ENCODE measurements around the gene PLD1. TPM values are rescaled to one million over a fixed set of nuclear protein-coding genes. Genes with fewer than 3 reads are reported as not detected.

The PLD1 gene
- total RNA-seq, 1 donor, result 19.4 TPM

DNA sequence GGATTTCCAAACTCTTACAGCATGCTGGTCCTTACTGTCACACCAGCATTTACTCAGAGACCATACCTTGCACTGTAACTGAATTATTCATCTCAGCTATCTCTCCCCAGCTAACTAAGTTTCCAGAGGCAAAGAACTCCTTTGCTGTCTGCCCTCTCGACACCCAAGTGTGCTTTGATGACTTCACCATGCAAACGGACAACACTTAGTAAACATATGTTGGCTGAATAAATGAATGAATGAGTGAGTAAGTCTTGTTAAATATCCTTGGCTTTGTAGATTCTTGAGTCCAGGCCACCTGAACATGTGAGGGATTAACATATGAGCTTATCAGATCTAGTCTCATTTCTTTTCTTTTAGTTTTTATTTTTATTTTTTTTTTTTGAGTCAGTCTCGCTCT, 138.2 kb downstream of the PLD1 start:
- H3K4me3 ChIP-seq (ENCODE audit: low read depth, low read length), result no peak overlapping the region
- no peak for DNase-seq (ENCODE audit: low read depth)
- TF ChIP-seq, protein P1, sequence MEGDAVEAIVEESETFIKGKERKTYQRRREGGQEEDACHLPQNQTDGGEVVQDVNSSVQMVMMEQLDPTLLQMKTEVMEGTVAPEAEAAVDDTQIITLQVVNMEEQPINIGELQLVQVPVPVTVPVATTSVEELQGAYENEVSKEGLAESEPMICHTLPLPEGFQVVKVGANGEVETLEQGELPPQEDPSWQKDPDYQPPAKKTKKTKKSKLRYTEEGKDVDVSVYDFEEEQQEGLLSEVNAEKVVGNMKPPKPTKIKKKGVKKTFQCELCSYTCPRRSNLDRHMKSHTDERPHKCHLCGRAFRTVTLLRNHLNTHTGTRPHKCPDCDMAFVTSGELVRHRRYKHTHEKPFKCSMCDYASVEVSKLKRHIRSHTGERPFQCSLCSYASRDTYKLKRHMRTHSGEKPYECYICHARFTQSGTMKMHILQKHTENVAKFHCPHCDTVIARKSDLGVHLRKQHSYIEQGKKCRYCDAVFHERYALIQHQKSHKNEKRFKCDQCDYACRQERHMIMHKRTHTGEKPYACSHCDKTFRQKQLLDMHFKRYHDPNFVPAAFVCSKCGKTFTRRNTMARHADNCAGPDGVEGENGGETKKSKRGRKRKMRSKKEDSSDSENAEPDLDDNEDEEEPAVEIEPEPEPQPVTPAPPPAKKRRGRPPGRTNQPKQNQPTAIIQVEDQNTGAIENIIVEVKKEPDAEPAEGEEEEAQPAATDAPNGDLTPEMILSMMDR (IDR thresholded peaks at IDR 0.05; ENCODE audit: insufficient read depth, low read depth, low read length), result no peak

DNA sequence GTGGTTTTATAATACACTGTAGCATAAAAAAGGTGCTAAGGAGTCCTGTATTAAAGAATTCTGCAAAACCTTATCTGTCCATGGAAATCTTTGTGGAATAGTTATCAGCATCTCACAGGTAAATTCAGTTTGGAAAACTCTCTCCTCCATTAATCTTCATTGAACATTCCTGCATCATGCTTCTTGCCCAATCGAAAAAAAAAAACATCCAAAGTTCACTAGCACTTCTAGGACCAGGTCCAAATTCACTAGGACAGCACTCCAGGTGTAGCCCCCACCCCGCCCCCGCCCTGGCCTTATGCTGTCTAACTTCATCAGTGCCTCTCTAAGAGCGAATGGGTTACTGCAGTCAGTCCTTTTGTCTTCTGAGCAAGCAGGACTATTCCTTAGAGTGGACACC, 138.6 kb downstream of the PLD1 start:
- no peak overlapping the region for H3K4me3 ChIP-seq (ENCODE audit: low read depth, low read length)
- no peak for DNase-seq (ENCODE audit: low read depth)
- TF ChIP-seq, protein P1 (IDR thresholded peaks at IDR 0.05; ENCODE audit: insufficient read depth, low read depth, low read length), result no peak

DNA sequence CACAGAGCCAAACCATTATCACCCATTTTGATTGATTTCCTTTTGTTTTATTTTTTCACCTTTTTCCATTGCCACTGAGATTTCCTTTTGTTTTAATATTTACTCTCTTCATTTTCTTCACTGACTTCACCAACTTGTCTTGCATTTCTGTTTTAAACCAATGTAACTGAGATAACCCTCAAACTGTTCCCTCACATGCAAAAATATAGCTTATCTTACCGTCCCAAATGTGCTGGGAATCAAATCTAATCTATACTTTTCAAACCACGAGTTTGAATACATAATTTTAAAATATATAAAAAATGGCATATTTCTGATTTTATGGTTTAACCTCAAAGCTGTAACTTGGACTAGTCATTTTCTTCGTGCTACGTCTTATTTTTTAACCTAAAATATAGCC, 143.8 kb downstream of the PLD1 start:
- TF ChIP-seq, protein P1 (IDR thresholded peaks at IDR 0.05; ENCODE audit: insufficient read depth, low read depth, low read length), result no peak
- DNase-seq (ENCODE audit: low read depth), result no peak
- no peak overlapping the region for H3K4me3 ChIP-seq (ENCODE audit: low read depth, low read length)

DNA sequence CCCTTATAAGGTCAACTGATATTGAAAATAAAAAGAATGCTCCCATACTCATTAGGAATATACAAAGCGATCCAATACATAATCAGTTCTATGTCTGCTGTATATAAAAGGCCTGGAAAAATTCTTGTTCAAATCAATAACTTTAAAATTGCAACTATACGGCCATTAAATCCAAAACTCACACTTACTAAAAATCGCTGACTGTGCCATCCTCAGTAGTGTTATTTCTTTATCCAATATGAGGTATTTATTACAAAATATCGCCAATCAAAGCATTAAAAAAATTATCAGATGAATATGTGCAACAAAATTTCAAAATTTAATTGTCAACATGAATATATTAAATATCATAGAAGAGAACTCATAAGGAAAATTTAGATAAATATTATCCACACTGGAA, 146.5 kb downstream of the PLD1 start:
- TF ChIP-seq, protein P1 (IDR thresholded peaks at IDR 0.05; ENCODE audit: insufficient read depth, low read depth, low read length), result no peak
- DNase-seq (ENCODE audit: low read depth), result no peak
- no peak overlapping the region for H3K4me3 ChIP-seq (ENCODE audit: low read depth, low read length)

DNA sequence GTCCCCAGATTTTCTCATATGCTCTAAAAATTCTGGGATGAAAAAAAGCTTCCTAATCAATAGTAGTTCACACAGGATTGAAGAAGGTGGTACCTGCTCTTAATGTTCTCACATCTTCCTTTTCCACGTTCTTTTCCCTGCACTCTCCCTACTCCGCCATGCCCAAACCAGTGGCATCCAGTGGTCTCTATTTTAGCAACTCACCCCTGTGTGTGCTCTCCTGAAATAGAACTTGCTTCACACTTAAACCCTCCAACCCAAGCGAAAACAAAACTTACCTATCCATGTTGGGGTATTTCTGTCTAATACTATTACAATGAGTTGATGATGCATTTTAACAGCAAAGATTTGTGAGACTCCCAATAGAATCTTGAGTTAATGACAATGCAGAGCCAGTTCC, 148.8 kb downstream of the PLD1 start:
- H3K4me3 ChIP-seq (ENCODE audit: low read depth, low read length), result no peak overlapping the region
- no peak for DNase-seq (ENCODE audit: low read depth)
- TF ChIP-seq, protein P1 (IDR thresholded peaks at IDR 0.05; ENCODE audit: insufficient read depth, low read depth, low read length), result no peak

DNA sequence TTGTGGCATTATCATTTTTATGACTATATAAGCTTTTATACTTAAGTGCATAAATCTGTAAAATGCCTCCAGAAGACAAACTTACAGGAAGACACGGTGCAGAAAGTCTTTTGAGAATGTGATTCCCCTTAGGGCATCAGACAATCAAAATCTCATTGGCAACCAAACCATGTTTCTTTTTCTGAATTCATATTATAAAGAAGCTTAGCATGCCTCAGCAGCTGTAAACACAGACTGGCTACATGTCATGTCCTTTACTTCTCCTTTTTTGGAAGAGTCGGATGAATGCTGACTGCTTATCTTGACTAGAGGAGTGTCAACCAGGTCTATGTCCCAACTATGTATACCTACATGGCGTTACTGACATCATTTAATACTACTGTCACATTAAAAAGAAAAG, 150.1 kb downstream of the PLD1 start:
- no peak overlapping the region for H3K4me3 ChIP-seq (ENCODE audit: low read depth, low read length)
- no peak for DNase-seq (ENCODE audit: low read depth)
- TF ChIP-seq, protein P1 (IDR thresholded peaks at IDR 0.05; ENCODE audit: insufficient read depth, low read depth, low read length), result no peak

DNA sequence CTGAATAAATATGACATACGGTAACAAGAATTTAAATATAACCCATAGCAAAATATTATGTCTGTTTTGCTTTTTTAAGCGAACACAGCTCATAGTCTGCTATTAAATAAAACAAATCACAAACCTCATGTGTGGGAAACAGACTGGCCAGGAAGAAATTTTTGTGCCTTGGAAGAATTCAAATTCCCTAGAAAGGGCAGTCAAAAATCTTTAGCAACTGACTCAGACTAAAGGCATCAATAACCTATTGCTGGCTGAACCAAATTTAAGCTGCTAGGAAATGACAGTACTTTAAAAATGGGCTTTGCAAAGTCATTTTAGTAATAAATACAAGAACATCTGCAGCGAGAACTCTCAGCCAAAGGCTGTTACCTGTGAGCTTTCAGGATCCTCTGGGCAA, 151.4 kb downstream of the PLD1 start:
- TF ChIP-seq, protein P1 (IDR thresholded peaks at IDR 0.05; ENCODE audit: insufficient read depth, low read depth, low read length), result no peak
- H3K4me3 ChIP-seq (ENCODE audit: low read depth, low read length), result no peak overlapping the region
- DNase-seq (ENCODE audit: low read depth), result no peak
